Measurements from ENCODE around the gene CYBC1.

- TF ChIP-seq CTCF (conservative IDR thresholded peaks at IDR 0.05; ENCODE audit: low read depth, low read length) = no peak
- no peak for TF ChIP-seq RAD21 (IDR thresholded peaks at IDR 0.05; ENCODE audit: low read length)
- no peak for TF ChIP-seq USF2 (IDR thresholded peaks at IDR 0.05; ENCODE audit: low read depth, low read length)
- no peak for TF ChIP-seq POLR2A (IDR thresholded peaks at IDR 0.05; ENCODE audit: low read depth, low read length)
- no peak for TF ChIP-seq CEBPB (IDR thresholded peaks at IDR 0.05; ENCODE audit: low read depth, low read length)
- no peak for TF ChIP-seq ELK1 (IDR thresholded peaks at IDR 0.05; ENCODE audit: borderline replicate concordance, low read depth, low read length)
- no peak for TF ChIP-seq BHLHE40 (IDR thresholded peaks at IDR 0.05; ENCODE audit: low read depth, low read length)
- TF ChIP-seq MAFK (IDR thresholded peaks at IDR 0.05; ENCODE audit: low read depth, low read length) = no peak
- no peak for TF ChIP-seq RFX5 (IDR thresholded peaks at IDR 0.05; ENCODE audit: low read depth, low read length)
- TF ChIP-seq SMC3 (IDR thresholded peaks at IDR 0.05; ENCODE audit: low read depth, low read length) = no peak
- TF ChIP-seq FOS (IDR thresholded peaks at IDR 0.05; ENCODE audit: low read depth, low read length) = no peak
- TF ChIP-seq RCOR1 (IDR thresholded peaks at IDR 0.05; ENCODE audit: insufficient replicate concordance, low read length) = no peak
- no peak for TF ChIP-seq MXI1 (IDR thresholded peaks at IDR 0.05; ENCODE audit: borderline replicate concordance, low read depth, low read length)
Observed at GRCh38 chr17:82444284-82444893, 6.2 kb downstream of the CYBC1 start.

Measured in IMR-90 (cell line).